Mucosa of stomach (tissue), 1 donor: ENCODE results near the gene NEAT1.

ENCODE experiments used
- H3K27me3 ChIP-seq: one replicate; pipeline ENCODE4 v1.7.0; 2013; ENCODE audit warnings: mild to moderate bottlenecking, low read length; ENCODE audit not compliant: control insufficient read depth, insufficient read depth
- H3K36me3 ChIP-seq: one replicate; pipeline ENCODE4 v1.7.0; 2013; ENCODE audit warnings: low read length; ENCODE audit not compliant: control insufficient read depth, insufficient read depth
- H3K4me1 ChIP-seq: one replicate; pipeline ENCODE4 v1.7.0; 2013; ENCODE audit warnings: mild to moderate bottlenecking, low read length; ENCODE audit not compliant: control insufficient read depth, insufficient read depth
- H3K4me3 ChIP-seq: one replicate; pipeline ENCODE4 v1.7.0; 2013; ENCODE audit warnings: low read length
- H3K9ac ChIP-seq: one replicate; pipeline ENCODE4 v1.7.0; 2013; ENCODE audit warnings: mild to moderate bottlenecking, low read length, moderate library complexity
- H3K9me3 ChIP-seq: one replicate; pipeline ENCODE4 v1.7.0; 2013; ENCODE audit warnings: mild to moderate bottlenecking, low read length, moderate library complexity; ENCODE audit not compliant: control insufficient read depth
- donor health status: Pancreatic carcinoma.

Gene NEAT1

DNA sequence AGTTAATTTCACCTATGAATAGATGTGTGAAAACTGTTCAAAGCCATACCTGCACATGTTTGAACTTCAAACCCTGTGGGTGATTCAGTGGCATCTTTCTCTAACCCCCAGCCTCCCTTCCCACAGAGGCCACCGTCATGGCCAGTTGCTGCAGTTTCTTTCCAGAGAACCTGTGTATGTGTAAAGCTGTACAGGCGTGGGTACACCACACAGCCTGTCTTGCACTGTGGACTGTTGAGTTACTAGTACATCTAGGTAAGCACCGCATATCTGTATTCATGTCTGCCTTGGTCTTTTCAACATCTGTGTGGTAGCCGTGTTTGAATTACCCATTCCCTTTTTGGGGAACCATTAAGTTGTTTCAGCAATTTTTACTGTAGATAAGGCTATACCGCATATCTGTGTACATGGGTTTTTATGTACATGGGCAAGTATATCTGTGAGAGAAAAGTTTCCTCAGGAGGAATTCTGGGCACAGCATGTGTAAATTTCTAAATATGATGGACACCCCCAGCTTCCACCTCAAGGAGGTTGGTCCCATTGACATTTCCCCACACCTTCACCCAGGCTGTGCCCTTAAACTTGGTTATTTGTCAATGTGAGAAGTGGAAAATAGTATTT is 13.9 kb downstream of the NEAT1 start:
- no peaks in the 10 kb centered on the region for H3K27me3 ChIP-seq
- peaks cover 8% of the 10 kb centered on the region for H3K36me3 ChIP-seq
- H3K4me3 ChIP-seq, result no peak overlapping the region
- H3K9ac ChIP-seq, result no peak overlapping the region
- H3K9me3 ChIP-seq, result no peaks in the 10 kb centered on the region
- H3K4me1 ChIP-seq, result peaks cover 16% of the 10 kb centered on the region

DNA sequence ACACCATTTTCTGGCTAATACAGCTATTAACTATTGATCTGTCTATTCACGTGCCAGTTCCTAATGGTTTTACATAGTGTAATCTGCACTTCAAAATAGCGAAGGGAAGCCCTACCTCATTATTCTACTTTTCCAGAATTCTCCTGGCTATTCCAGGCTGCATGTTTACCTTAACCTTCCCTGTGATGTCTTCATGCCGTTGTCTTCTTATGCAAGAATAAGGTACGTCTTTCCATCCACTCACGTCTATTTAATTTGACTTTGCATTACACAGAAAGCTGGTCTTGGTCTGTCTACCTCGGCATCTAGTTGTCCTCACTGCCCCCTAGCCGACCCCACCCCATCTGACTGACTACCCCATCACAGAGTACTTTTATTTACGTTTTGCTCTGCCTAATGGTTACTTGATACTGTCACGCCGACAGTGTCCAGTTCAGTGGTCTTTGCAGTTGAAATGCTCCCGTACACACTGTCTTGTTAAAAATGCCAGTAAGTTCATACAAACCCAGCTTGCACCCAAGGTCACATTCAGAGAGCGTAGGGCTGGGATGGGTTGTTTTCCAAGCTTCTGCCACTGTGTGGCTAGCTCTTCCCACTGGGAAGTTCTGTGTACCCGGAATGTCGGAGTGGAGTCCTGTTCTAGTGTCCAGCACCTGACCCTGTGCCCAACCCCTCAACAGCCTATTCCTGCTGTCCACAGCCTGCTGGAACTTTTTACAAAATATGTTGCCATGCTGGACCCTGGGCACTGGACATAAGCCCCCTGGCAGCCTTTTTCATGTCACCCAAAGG is 15.0 kb downstream of the NEAT1 start:
- H3K9me3 ChIP-seq, result no peaks in the 10 kb centered on the region
- H3K4me1 ChIP-seq, result peaks cover 24% of the 10 kb centered on the region
- peaks cover 8% of the 10 kb centered on the region for H3K36me3 ChIP-seq
- no peaks in the 10 kb centered on the region for H3K27me3 ChIP-seq
- H3K4me3 ChIP-seq, result no peak overlapping the region
- H3K9ac ChIP-seq, result no peak overlapping the region

DNA sequence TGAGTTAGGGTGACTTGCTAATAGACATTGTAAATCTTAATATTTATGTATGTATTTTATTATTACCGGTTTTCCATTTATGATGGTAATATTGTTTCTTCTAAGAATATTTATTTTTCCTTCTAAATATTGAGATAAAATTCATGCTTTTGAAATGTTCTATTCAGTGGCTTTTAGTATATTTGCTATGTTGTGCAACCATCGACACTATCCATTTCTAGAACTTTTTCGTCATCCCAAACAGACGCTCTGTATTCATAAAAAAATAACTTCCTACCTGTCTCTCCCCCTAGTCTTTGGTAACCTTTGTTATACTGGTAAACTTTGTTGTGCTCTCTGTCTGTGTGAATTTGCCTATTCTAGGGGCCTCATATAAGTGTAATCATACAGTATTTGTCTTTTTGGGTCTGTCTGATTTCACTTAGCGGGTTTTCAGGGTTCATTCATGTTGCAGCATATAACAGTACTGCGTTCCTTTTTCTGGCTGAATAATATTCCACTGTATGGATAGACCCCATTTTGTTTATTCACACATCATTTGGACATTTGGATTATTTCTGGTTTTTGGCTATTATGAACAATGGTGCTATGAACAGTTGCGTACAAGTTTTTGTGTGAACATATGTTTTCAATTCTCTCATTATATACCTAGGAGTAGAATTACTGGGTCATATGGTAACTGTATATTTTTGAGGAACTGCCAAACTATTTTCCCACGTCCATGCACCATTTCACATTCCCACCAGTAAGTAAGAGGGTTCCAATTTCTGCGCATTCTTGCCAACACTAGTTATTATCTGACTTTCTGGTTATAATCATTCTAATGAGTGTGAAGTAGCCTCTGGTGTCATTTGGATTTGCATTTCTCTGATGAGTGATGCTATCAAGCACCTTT is 15.9 kb downstream of the NEAT1 start:
- H3K9ac ChIP-seq, result no peak overlapping the region
- no peaks in the 10 kb centered on the region for H3K9me3 ChIP-seq
- peaks cover 24% of the 10 kb centered on the region for H3K4me1 ChIP-seq
- H3K36me3 ChIP-seq, result peaks cover 15% of the 10 kb centered on the region
- no peaks in the 10 kb centered on the region for H3K27me3 ChIP-seq
- no peak overlapping the region for H3K4me3 ChIP-seq

DNA sequence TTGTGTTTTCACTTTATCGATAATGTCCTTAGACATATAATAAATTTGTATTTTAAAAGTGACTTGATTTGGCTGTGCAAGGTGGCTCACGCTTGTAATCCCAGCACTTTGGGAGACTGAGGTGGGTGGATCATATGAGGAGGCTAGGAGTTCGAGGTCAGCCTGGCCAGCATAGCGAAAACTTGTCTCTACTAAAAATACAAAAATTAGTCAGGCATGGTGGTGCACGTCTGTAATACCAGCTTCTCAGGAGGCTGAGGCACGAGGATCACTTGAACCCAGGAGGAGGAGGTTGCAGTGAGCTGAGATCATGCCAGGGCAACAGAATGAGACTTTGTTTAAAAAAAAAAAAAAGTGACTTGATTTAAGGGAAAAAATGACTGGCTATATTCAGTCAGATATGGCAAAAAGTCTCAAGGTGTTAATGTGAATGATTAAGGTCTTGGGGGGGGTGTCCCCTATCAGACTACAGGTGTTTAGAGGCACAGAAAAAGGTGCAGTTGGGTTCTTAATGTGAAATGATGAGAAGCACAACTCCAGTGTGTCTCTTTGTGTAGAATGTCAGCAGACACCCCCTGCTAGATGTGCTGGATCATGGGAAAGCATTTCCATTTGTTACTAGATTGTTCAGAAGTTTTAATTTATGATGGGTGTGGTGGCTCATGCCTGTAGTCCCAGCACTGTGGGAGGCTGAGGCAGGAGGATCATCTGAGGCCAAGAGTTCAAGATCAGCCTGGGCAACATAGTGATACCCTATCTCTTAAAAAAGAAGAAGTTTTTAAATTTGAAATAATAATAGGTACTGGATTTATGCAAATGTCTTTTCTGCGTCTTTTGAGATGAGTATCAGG is 17.0 kb downstream of the NEAT1 start:
- Histone ChIP-seq H3K9ac (no peak overlapping the region), H3K36me3 (peaks cover 25% of the 10 kb centered on the region), H3K9me3 (no peaks in the 10 kb centered on the region), H3K4me3 (no peak overlapping the region), H3K4me1 (peaks cover 24% of the 10 kb centered on the region), H3K27me3 (no peaks in the 10 kb centered on the region)

DNA sequence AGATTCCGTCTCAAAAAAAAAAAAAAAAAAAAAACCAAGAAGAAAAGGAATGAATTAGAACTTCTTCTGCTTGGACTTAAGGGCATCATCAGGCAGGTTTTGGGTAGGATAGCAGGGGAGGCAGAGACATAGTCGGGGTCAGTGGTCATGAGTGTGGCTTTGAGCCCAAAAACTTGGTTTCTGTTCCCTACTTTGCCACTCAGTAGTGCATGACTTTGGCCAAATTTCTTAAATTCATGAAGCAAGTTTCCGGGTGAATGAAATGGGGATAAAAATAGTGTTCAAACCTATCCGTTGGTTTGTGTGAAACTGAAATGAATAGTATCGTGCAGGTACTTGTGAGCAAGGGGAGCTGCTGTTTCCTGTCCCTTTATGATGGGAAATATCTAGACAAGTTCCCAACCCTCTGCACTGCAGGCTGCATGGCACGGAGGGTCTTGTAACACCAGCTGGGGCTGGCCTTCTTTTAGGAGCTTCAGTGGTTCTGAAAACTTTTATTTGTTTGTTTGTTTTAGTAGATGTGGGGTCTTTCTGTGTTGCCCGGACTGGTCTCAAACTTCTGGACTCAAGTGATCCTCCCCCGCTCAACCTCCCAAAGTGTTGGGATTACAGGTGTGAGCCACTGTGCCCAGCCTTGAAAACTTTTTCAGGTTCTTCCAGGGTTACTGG is 18.4 kb downstream of the NEAT1 start:
- Histone ChIP-seq H3K9me3 (no peaks in the 10 kb centered on the region), H3K9ac (no peak overlapping the region), H3K4me3 (no peak overlapping the region), H3K36me3 (peaks cover 21% of the 10 kb centered on the region), H3K4me1 (peaks cover 20% of the 10 kb centered on the region), H3K27me3 (no peaks in the 10 kb centered on the region)

DNA sequence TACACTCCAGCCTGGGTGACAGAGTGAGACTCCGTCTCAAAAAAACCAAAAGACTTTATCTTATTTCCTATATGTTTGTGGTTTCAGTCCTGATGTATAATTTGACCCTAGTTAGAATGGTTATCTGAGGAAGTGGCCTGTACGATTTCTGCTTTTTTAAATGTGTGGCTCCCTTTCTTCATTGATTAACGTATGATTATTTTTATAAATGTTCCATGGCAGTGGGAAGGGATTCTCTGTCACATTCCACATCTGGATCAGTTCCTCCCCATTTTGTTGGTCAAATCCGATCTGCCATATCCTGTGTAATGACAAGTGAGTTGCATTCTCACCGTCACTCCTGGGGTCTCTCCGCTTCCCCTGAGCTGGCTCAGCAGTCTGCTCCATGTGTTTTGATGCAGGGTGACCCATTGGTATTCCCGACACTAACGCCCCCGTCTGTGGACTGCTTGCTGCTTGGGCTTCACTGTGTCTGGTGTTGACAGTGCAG is 20.3 kb downstream of the NEAT1 start:
- Histone ChIP-seq H3K4me3 (no peak overlapping the region), H3K9ac (no peak overlapping the region), H3K4me1 (peaks cover 10% of the 10 kb centered on the region), H3K27me3 (no peaks in the 10 kb centered on the region), H3K36me3 (peaks cover 18% of the 10 kb centered on the region), H3K9me3 (no peaks in the 10 kb centered on the region)

DNA sequence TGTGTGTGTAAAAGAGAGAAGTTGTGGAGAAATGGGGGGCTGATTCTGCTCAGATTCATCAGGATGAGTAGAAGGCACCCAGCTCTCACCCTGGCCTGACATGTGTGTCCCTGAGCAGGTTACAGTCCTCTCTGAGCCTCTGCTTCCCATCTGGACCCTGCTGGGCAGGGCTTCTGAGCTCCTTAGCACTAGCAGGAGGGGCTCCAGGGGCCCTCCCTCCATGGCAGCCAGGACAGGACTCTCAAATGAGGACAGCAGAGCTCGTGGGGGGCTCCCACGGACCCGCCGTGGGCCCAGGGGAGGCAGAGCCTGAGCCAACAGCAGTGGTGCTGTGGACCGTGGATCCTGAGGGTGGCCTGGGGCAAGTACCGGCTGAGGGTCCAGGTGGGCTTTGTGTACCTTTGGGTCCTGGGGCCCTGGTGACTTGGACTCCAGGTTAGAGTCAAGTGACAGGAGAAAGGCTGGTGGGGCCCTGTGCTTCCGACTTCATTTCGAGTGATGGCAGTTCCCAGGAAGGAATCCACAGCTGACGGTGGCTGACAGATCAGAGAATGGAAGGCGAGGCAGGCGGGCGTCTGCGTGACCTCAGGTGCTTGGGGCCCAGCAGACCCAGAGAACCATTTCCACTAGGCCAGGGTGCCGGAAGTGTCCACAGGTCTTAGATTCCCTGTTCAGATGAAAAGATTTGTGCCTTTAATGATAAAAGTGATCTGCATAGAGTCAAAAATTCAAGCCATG is 21.9 kb downstream of the NEAT1 start:
- no peak overlapping the region for H3K9ac ChIP-seq
- H3K27me3 ChIP-seq, result no peaks in the 10 kb centered on the region
- no peak overlapping the region for H3K4me3 ChIP-seq
- peaks cover 18% of the 10 kb centered on the region for H3K36me3 ChIP-seq
- peaks cover 9% of the 10 kb centered on the region for H3K4me1 ChIP-seq
- no peaks in the 10 kb centered on the region for H3K9me3 ChIP-seq

DNA sequence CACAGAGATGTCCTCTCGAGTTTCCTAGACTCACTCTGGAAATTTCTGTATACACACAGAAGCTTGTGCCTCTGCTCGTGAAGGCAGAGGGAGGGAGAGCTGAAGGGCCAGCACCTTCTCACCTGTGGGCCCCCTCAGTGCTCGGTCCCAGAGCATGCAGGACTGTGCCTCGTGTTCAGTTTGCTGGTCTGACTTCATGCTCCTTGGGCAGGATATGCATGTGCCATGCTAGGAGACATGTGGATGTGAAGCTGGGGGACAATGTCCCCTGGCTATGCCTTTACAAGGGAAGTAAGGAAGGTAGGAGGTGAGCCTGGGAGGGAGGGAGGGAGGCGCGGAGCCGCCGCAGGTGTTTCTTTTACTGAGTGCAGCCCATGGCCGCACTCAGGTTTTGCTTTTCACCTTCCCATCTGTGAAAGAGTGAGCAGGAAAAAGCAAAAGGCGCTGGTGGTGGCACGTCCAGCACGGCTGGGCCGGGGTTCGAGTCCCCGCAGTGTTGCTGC is 22.6 kb downstream of the NEAT1 start:
- no peaks in the 10 kb centered on the region for H3K9me3 ChIP-seq
- no peak overlapping the region for H3K4me3 ChIP-seq
- no peaks in the 10 kb centered on the region for H3K27me3 ChIP-seq
- peaks cover 18% of the 10 kb centered on the region for H3K36me3 ChIP-seq
- H3K9ac ChIP-seq, result no peak overlapping the region
- H3K4me1 ChIP-seq, result peaks cover 9% of the 10 kb centered on the region

DNA sequence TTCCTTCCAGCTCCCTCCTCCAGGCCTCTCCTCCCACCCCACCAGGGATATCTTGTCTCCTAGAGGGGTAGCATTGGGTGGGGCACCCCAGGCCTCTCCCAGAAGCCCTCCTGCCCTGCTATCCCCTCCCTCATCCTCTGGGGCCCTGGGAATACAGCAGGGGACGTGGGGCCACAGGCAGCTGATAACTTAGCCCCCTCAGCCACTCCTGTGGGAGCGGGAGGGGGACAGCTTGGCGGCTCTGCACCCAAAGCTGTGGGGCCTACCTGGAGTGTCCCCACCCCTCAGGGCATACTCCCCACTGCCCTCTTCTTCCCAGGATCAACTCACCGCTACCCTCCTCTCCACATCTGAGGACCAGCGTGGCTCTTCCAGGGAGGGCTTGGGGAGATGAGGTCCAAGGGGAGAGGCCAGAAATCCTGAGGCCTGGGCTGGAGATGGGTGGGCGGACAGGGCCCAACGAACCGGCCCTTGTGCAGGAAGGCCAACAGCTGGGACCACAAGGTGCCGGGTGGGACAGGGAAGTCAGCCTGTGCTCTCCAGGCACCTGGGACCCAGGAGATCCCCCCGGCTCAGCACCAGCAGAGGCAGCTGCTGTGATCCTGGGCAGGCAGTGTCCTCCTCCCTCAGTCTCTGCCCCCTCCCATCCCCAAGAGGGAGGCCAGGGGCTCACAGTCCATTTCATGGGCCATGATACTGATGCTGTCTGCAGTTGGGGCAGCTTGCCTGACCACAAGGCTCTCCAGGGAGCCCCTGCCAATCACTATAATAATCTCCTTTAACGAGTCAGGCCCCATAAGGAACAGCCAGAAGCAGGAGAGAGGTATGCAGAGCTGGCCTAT is 23.2 kb downstream of the NEAT1 start:
- Histone ChIP-seq H3K27me3 (no peaks in the 10 kb centered on the region), H3K4me3 (no peak overlapping the region), H3K9me3 (no peaks in the 10 kb centered on the region), H3K36me3 (peaks cover 18% of the 10 kb centered on the region), H3K9ac (no peak overlapping the region), H3K4me1 (peaks cover 9% of the 10 kb centered on the region)
